WI38 (cell line): ENCODE results near the gene OR8B2.
A peak's percentile ranks its signal among the peaks of the same experiment; 100 is the strongest.
"Not testable (repeated sequence)": the region's sequence is repeated elsewhere in the genome, so short reads cannot be mapped to it uniquely, and the experiment has no call there.

Experiments
- H3K4me3 ChIP-seq: 2 replicates; pipeline ENCODE4 v1.5.1; 2011; ENCODE audit warnings: low read depth, mild to moderate bottlenecking, control low read depth, low read length
- TF ChIP-seq, protein P1 (sequence below): IDR thresholded peaks from 2 replicates; pipeline ENCODE4 v1.5.1; 2012; ENCODE audit warnings: low read depth, mild to moderate bottlenecking, control low read depth, low read length

OR8B2 gene, protein sequence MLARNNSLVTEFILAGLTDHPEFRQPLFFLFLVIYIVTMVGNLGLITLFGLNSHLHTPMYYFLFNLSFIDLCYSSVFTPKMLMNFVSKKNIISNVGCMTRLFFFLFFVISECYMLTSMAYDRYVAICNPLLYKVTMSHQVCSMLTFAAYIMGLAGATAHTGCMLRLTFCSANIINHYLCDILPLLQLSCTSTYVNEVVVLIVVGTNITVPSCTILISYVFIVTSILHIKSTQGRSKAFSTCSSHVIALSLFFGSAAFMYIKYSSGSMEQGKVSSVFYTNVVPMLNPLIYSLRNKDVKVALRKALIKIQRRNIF

DNA sequence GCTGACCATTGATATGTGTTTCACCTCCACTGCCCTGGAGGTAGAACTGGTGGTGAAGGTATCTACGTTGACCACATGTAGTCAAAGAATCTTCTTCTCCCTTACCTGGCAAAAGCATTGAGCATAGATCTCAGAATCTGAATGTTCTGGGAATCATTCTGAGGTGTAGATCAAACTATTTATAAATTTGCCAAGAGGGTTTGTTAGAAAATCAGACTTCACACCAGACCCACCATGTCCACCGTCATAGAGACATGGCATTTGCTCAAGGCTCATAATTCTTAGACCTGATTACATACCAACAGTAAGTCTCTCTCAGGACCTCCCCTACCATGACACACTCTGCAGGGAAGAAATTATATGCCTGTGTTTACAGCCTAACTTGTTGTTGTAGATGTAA, at the start of gene OR8B2:
OR8B2 (minus strand) TSS at position 101 of the 400 bp plus-strand sequence. CDS start 1,156 bp downstream, outside the sequence.
- H3K4me3 ChIP-seq: no peak within 1 kb of the TSS
- TF ChIP-seq, protein P1, sequence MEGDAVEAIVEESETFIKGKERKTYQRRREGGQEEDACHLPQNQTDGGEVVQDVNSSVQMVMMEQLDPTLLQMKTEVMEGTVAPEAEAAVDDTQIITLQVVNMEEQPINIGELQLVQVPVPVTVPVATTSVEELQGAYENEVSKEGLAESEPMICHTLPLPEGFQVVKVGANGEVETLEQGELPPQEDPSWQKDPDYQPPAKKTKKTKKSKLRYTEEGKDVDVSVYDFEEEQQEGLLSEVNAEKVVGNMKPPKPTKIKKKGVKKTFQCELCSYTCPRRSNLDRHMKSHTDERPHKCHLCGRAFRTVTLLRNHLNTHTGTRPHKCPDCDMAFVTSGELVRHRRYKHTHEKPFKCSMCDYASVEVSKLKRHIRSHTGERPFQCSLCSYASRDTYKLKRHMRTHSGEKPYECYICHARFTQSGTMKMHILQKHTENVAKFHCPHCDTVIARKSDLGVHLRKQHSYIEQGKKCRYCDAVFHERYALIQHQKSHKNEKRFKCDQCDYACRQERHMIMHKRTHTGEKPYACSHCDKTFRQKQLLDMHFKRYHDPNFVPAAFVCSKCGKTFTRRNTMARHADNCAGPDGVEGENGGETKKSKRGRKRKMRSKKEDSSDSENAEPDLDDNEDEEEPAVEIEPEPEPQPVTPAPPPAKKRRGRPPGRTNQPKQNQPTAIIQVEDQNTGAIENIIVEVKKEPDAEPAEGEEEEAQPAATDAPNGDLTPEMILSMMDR: no peak

DNA sequence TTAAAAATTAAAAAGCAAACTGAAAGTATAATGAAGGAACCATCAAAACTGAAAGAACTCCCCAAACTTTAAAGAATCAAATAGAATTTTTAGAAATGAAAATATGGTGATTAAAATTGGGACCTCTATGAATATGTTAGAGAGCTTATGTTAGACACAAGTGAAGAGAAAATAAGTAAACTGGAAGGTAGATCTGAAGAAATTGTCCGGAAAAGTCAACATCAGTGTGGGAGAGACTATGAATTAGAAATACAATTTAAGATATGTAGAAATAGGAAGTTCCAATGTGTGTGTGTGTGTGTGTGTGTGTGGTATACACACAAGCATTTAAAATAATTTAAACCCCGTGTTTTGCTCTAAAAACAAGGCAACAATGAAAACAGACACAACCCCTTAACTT, 45.3 kb upstream of the OR8B2 start:
- TF ChIP-seq, protein P1: no peak
- no peak overlapping the region for H3K4me3 ChIP-seq

DNA sequence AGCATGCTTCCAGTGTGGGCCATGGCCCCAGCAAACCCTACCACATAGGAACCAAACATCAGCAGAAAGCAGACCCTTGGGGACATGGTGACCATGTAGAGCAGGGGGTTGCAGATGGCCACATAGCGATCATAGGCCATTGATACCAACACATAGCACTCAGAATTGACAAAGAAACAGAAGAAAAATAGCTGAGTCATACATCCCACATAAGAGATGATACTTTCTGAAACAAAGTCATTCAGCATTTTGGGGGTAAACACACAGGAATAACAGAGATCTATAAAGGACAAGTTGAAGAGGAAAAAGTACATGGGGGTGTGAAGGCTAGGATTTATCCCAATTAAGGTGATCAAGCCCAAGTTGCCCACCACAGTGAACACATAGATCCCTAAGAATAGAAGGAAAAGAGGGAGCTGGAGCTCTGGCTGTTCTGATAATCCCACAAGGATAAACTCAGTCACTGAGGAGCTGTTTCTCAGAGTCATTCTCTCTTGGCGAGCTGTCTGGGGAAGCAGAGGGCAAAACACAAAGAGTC, 40.2 kb upstream of the OR8B2 start, which contains the start of gene OR8B4:
OR8B4 (minus strand) TSS at position 488 of the 538 bp plus-strand sequence; CDS start at position 488, 0 bp downstream.
- TF ChIP-seq, protein P1: no peak
- H3K4me3 ChIP-seq: no peak within 1 kb of the TSS

DNA sequence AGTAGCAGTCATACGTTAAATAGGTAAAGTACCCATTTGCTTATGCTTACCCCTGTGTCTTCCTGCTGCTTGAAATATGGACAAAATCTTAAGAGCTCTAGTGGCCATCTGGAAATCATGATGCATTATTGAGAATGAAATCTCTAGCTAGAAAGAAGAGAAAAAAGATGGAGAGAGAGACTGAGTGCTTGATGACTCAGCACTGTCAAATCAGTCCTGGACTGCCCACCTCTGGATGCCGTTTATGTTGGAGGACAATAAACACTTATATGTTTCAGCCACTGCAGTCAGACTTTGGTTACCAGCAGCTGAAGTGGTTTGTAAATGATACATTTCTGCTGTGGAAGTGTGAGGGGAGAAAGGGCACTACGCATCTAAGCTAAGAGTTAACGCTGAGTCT, 36.7 kb upstream of the OR8B2 start:
- TF ChIP-seq, protein P1: no peak
- no peak overlapping the region for H3K4me3 ChIP-seq

DNA sequence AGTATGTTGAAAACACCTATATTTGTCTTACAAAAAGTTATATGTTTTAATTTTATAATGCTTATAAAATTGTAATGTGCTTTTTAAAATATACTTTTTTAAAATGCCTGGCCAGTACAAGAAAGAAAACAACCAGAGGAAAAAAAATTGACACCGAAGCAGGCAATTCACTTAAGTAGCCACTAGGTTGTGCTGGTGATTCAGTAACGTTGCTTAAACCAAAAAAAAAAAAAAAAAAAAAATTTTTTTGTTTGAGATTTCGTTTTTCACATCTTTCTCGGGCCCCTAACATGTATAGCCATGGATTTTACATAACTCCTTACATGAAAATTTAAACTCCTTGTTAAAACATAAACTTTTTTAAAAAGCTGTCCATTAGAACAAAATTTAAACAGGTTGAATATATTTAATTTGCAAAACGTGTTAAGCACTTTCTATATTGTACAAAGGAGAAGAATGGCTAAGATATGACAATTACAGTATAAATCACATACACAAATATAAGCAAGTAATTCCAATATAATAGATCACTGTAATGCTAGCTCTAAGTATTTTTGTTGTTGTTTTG, 31.1 kb upstream of the OR8B2 start:
- TF ChIP-seq, protein P1: peak; percentile 50; the same call in 1 of the 2 replicates

DNA sequence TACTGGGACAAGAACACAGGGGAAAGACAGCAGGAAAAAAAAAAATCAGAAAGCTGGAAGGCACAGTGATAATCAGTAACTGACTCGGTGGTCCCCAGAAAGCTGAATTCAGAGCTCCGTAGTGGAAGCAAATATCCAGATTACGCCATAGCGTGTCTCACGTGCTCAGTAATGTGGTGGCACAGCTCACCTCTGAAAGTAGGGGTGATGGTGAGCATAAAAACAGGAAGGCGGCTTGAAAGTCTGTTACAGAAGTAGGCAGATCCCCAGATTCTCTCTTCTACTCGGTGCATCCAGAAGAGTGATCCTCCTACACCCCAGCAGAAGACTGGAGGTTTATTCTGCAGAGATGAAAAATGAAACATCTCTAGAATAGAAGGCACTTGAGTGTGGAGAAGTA, 25.6 kb upstream of the OR8B2 start:
- TF ChIP-seq, protein P1: no peak
- H3K4me3 ChIP-seq: no peak overlapping the region

More for the DNA sequence above, 31.1 kb upstream of the OR8B2 start:
- H3K4me3 ChIP-seq: no peak overlapping the region

DNA sequence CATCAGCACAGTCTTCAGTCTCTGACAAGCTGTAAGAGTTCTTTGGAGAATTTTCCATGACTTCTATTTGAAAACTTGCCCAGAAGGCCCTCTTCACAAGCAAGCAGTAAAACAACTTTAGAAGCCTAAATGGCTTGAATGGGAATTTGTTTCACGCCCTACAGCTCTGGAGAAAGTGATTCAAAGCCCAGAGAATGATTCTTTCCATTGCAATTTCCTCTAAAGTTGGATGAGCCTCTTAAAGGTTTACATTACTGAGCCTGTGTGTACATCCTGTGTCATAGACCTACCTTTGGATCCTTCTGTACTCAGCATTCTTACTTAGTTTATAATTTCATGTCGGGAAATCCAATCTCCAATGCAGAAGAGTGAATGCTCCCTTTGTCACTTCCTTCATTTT, 21.3 kb upstream of the OR8B2 start:
- no peak overlapping the region for H3K4me3 ChIP-seq
- TF ChIP-seq, protein P1: no peak

DNA sequence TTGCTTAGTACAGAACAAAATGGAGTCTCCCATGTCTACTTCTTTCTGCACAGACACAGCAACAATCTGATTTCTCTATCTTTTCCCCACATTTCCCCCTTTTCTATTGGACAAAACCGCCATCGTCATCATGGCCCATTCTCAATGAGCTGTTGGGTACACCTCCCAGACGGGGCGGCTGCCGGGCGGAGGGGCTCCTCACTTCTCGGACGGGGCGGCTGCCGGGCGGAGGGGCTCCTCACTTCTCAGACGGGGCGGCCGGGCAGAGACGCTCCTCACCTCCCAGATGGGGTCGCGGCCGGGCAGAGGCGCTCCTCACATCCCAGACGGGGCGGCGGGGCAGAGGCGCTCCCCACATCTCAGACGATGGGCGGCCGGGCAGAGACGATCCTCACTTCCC, 18.9 kb upstream of the OR8B2 start:
- not testable (repeated sequence) for H3K4me3 ChIP-seq
